Smooth muscle cell (in vitro differentiated cells): ENCODE measurements around the gene TPP1. TPM values are rescaled to one million over a fixed set of nuclear protein-coding genes. Genes with fewer than 3 reads are reported as not detected.

Experiments used
- DNase-seq: peaks from one replicate; lab custom pipeline; 2025; ENCODE audit not compliant: unreplicated experiment; lab: John Stamatoyannopoulos, UW
- H2AFZ ChIP-seq: fragments of 200-600 bp; sonication (generic); 2 replicates; pipeline ENCODE4 v1.6.0; 2016; ENCODE audit warnings: antibody characterized with exemption, low read depth, mild to moderate bottlenecking
- H3F3A ChIP-seq: fragments of 200-600 bp; sonication (generic); 2 replicates; pipeline ENCODE4 v1.6.0; 2017; ENCODE audit warnings: antibody characterized with exemption, low read depth
- H3K27ac ChIP-seq: fragments of 200-600 bp; sonication (generic); 2 replicates; pipeline ENCODE4 v1.5.1; 2016; ENCODE audit warnings: low read depth, mild to moderate bottlenecking
- H3K27me3 ChIP-seq: fragments of 200-600 bp; sonication (generic); 2 replicates; pipeline ENCODE4 v1.6.1; 2016; ENCODE audit warnings: low read depth, mild to moderate bottlenecking
- H3K36me3 ChIP-seq: fragments of 200-600 bp; sonication (generic); 2 replicates; pipeline ENCODE4 v1.5.1; 2016; ENCODE audit warnings: low read depth
- H3K4me1 ChIP-seq: fragments of 200-600 bp; sonication (generic); 2 replicates; pipeline ENCODE4 v1.5.1; 2016; ENCODE audit warnings: low read depth
- H3K4me2 ChIP-seq: fragments of 200-600 bp; sonication (generic); 2 replicates; pipeline ENCODE4 v1.6.0; 2016; ENCODE audit warnings: mild to moderate bottlenecking
- H3K4me3 ChIP-seq: fragments of 200-600 bp; sonication (generic); 2 replicates; pipeline ENCODE4 v1.5.1; 2016; ENCODE audit warnings: mild to moderate bottlenecking
- H3K79me2 ChIP-seq: fragments of 200-600 bp; sonication (generic); 2 replicates; pipeline ENCODE4 v1.6.0; 2016; ENCODE audit warnings: low read depth, mild to moderate bottlenecking
- H3K9ac ChIP-seq: fragments of 200-600 bp; sonication (generic); 2 replicates; pipeline ENCODE4 v1.6.0; 2016; ENCODE audit warnings: low read depth
- H3K9me3 ChIP-seq: fragments of 200-600 bp; sonication (generic); replicated peaks from 2 replicates; pipeline ENCODE4 v1.5.1; 2016; ENCODE audit warnings: low read depth
- H4K20me1 ChIP-seq: fragments of 200-600 bp; sonication (generic); 2 replicates; pipeline ENCODE4 v1.6.0; 2016; ENCODE audit warnings: low read depth
- WGBS: methylation state at CpG from one replicate; pipeline ENCODE4 v1.1.7; 2016; ENCODE audit warnings: low lambda C conversion rate; 5-methylcytosine and 5-hydroxymethylcytosine counted together
- polyA plus RNA-seq: library from polyadenylated mRNA; unstranded; fragments of >200 nt; fragmentation: Nextera tagmentation; extraction: Ambion mirVana; gene quantifications from 2 replicates; pipeline ENCODE4 v1.2.1, GENCODE V29; 2016
- total RNA-seq: library from RNA; depleted of rRNA; stranded (reverse); fragments of >200 nt; gene quantifications from 2 replicates; pipeline ENCODE4 v1.2.3, GENCODE V29; 2014
- TF ChIP-seq, protein P1 (sequence below): fragments of 200-600 bp; sonication (generic); IDR thresholded peaks from 2 replicates; pipeline ENCODE4 v1.5.1; 2017; ENCODE audit warnings: borderline replicate concordance, mild to moderate bottlenecking, antibody characterized with exemption; ENCODE audit not compliant: insufficient read depth, poor library complexity, severe bottlenecking

TPP1 gene
- total and polyA plus RNA-seq, 2 experiments from 2014 or later = 37.3 to 55.4 TPM

DNA sequence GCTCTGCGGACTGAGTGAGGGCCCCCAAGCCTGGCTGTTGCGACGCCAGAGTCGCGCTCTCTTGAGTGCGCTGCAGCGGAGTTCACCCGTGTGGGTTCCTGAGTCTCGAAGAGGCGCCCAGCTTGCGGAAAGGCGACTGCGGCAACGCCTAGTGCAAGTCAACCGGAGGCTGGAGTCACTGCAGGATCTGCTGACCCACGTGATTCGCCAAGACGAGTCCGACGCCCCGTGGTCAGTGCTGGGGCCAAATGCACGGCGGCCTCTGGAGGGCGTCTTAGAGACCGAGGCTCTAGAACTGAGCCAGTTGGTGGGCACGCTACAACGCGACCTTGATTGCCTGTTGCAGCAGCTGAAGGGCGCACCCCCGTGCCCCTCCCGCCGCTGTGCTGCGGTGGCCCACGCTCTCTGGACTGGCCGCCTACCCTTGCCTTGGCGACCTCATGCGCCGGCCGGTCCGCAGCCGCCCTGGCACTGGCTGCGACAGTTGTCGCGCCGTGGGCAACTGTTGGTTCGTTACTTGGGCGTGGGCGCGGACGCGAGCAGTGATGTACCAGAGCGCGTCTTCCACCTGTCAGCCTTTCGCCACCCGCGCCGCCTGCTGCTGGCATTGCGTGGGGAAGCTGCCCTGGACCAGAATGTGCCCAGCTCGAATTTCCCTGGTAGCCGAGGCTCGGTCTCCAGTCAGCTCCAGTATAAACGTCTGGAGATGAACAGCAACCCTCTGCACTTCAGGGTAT, 48.4 kb downstream of the TPP1 start:
- H3K4me3 ChIP-seq = no peak overlapping the region
- no peaks in the 10 kb centered on the region for H3F3A ChIP-seq
- H2AFZ ChIP-seq = no peak overlapping the region
- WGBS = 95% methylated on average over 55 of the region's 62 CpGs
- TF ChIP-seq, protein P1, sequence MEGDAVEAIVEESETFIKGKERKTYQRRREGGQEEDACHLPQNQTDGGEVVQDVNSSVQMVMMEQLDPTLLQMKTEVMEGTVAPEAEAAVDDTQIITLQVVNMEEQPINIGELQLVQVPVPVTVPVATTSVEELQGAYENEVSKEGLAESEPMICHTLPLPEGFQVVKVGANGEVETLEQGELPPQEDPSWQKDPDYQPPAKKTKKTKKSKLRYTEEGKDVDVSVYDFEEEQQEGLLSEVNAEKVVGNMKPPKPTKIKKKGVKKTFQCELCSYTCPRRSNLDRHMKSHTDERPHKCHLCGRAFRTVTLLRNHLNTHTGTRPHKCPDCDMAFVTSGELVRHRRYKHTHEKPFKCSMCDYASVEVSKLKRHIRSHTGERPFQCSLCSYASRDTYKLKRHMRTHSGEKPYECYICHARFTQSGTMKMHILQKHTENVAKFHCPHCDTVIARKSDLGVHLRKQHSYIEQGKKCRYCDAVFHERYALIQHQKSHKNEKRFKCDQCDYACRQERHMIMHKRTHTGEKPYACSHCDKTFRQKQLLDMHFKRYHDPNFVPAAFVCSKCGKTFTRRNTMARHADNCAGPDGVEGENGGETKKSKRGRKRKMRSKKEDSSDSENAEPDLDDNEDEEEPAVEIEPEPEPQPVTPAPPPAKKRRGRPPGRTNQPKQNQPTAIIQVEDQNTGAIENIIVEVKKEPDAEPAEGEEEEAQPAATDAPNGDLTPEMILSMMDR = no peak
- H3K9ac ChIP-seq = no peak overlapping the region
- no peaks in the 10 kb centered on the region for H3K9me3 ChIP-seq
- H3K79me2 ChIP-seq = no peaks in the 10 kb centered on the region
- H3K27me3 ChIP-seq = no peaks in the 10 kb centered on the region
- no peak overlapping the region for H3K27ac ChIP-seq
- H4K20me1 ChIP-seq = no peaks in the 10 kb centered on the region
- no peak for DNase-seq
- no peak overlapping the region for H3K4me2 ChIP-seq
- H3K36me3 ChIP-seq = no peaks in the 10 kb centered on the region
- no peaks in the 10 kb centered on the region for H3K4me1 ChIP-seq

DNA sequence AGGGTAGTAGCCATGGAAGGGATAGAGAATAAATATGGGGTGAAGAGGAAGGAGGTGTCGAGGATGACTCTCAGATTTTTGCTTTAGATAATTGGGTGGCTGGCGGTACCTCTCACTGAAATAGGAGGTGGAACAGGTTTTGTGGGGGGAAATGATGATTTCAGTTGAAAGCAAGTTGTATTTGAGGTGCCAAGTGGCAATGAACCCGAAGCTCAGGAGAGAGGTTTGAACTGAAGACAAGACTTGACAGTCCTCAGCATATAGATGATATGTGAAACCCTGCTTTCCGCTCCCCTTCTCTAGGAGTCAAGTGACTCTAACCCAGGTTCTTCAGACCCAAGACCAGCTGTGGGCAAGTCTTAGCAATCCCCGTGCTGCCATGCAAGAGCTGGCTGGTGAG, 49.5 kb downstream of the TPP1 start:
- no peak overlapping the region for H3K27ac ChIP-seq
- H3K36me3 ChIP-seq = no peaks in the 10 kb centered on the region
- H3K79me2 ChIP-seq = no peaks in the 10 kb centered on the region
- H3F3A ChIP-seq = no peaks in the 10 kb centered on the region
- no peaks in the 10 kb centered on the region for H4K20me1 ChIP-seq
- H3K9ac ChIP-seq = no peak overlapping the region
- no peaks in the 10 kb centered on the region for H3K27me3 ChIP-seq
- no peaks in the 10 kb centered on the region for H3K9me3 ChIP-seq
- 95% methylated on average over 5 of the region's 5 CpGs for WGBS
- H3K4me2 ChIP-seq = no peak overlapping the region
- TF ChIP-seq, protein P1 = no peak
- H2AFZ ChIP-seq = no peak overlapping the region
- no peak for DNase-seq
- no peak overlapping the region for H3K4me3 ChIP-seq
- H3K4me1 ChIP-seq = no peaks in the 10 kb centered on the region

DNA sequence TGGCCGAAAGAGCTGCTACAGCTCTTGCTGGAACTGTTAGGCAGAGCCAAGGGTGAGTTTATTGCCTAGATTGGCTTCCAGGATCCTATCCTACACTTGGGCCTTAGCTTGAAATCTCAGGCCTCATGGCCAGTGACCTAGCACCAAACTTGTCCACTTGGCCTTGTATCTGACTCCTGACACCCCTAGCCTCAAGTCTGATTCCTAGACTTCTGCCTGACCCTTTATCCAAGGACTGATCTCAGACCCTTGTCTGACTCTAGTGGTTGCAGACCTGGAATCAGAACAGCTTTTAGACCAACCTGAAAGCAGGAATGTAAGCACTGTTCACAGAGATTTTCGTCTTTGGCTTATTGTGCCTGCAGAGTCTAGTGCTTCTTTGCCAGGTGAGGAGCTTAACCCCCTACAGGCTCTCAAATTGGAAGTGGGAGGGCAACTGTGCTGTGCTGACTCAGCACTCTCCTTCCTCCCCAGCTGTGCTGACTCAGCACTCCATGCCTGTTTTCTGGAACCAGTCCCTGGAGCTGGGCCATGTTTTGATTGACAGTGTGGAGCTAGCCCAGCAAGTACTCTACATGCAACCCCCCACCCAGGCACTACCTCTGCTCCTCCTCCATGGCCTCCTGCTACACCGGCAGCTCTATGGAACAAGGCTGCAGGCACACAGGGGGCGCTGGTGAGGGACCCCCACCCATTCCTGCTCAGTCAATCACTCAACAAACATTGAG, 50.9 kb downstream of the TPP1 start:
- H3F3A ChIP-seq = no peaks in the 10 kb centered on the region
- no peak overlapping the region for H3K27ac ChIP-seq
- no peaks in the 10 kb centered on the region for H3K4me1 ChIP-seq
- no peak overlapping the region for H3K4me3 ChIP-seq
- H3K9ac ChIP-seq = no peak overlapping the region
- DNase-seq = no peak
- no peaks in the 10 kb centered on the region for H3K27me3 ChIP-seq
- TF ChIP-seq, protein P1 = no peak
- no peaks in the 10 kb centered on the region for H4K20me1 ChIP-seq
- WGBS = 84% methylated on average over 4 of the region's 4 CpGs
- H3K4me2 ChIP-seq = no peak overlapping the region
- no peaks in the 10 kb centered on the region for H3K36me3 ChIP-seq
- no peaks in the 10 kb centered on the region for H3K79me2 ChIP-seq
- H2AFZ ChIP-seq = no peak overlapping the region
- no peaks in the 10 kb centered on the region for H3K9me3 ChIP-seq
